IMR-90 (cell line): ENCODE data around the gene FSTL3. TPM values are rescaled to one million over a fixed set of nuclear protein-coding genes. Genes with fewer than 3 reads are reported as not detected.

Source experiments
- ATAC-seq: fragments of 200-7000 bp; cut with Tn5 transposase; 2 replicates; pipeline ENCODE4 v1.9.1; 2020; ENCODE audit warnings: low read depth, mild to moderate bottlenecking, moderate library complexity
- BruUV-seq: library from RNA; stranded (reverse); fragments of 400-500 nt; replicated peaks from 2 replicates; lab custom pipeline; 2021; lab: Mats Ljungman, UMichigan
- CTCF ChIA-PET: fragments of 300-600 bp; formaldehyde crosslinking; extraction: SDS; loops from one replicate; lab custom pipeline; 2021; ENCODE audit warnings: antibody characterized with exemption; lab: Yijun Ruan, JAX
- POLR2A ChIA-PET: fragments of 300-600 bp; sonication (Branson Sonifier 250); formaldehyde crosslinking; loops from one replicate; lab custom pipeline; 2022; ENCODE audit warnings: antibody characterized with exemption; ENCODE audit not compliant: unreplicated experiment; lab: Charles Lee
- DNase-seq: peaks from one replicate; pipeline ENCODE4 v3.0.0; 2013
- H2AFZ ChIP-seq: replicated peaks from 2 replicates; pipeline ENCODE3; 2013; ENCODE audit warnings: low read length, mild to moderate bottlenecking; ENCODE audit not compliant: poor library complexity
- H2AK5ac ChIP-seq: 2 replicates; pipeline ENCODE4 v1.6.1; 2013; ENCODE audit warnings: low read depth, low read length, inconsistent platforms
- H2AK9ac ChIP-seq: replicated peaks from 2 replicates; pipeline ENCODE3; 2013; ENCODE audit warnings: mild to moderate bottlenecking, low read depth, low read length, moderate library complexity; ENCODE audit not compliant: poor library complexity
- H2BK120ac ChIP-seq: 2 replicates; pipeline ENCODE4 v1.6.1; 2013; ENCODE audit warnings: low read depth, low read length, inconsistent platforms
- H2BK15ac ChIP-seq: 3 replicates; pipeline ENCODE4 v1.6.1; 2013; ENCODE audit warnings: low read depth, low read length, inconsistent platforms
- H2BK20ac ChIP-seq: 2 replicates; pipeline ENCODE4 v1.6.1; 2013; ENCODE audit warnings: low read depth, mild to moderate bottlenecking, inconsistent platforms, low read length, moderate library complexity
- H2BK5ac ChIP-seq: 2 replicates; pipeline ENCODE4 v1.6.1; 2013; ENCODE audit warnings: mild to moderate bottlenecking, low read depth, low read length, inconsistent platforms; ENCODE audit not compliant: poor library complexity, severe bottlenecking
- H3K14ac ChIP-seq: replicated peaks from 2 replicates; pipeline ENCODE4 v1.6.1; 2013; ENCODE audit warnings: low read depth, low read length, inconsistent platforms
- H3K18ac ChIP-seq: 2 replicates; pipeline ENCODE4 v1.6.1; 2013; ENCODE audit warnings: low read depth, low read length, control low read depth
- H3K23ac ChIP-seq: 2 replicates; pipeline ENCODE4 v1.6.1; 2013; ENCODE audit warnings: low read depth, low read length, inconsistent platforms
- H3K27ac ChIP-seq: 2 replicates; pipeline ENCODE4 v1.5.1; 2013; ENCODE audit warnings: mild to moderate bottlenecking, control low read depth, low read length; ENCODE audit not compliant: insufficient read depth
- H3K27me3 ChIP-seq: 2 replicates; pipeline ENCODE4 v1.6.1; 2013; ENCODE audit warnings: low read length; ENCODE audit not compliant: control insufficient read depth, insufficient read depth
- H3K36me3 ChIP-seq: 2 replicates; pipeline ENCODE4 v1.6.1; 2013; ENCODE audit warnings: low read length, mixed read lengths; ENCODE audit not compliant: control insufficient read depth, insufficient read depth
- H3K4ac ChIP-seq: 2 replicates; pipeline ENCODE4 v1.6.1; 2013; ENCODE audit warnings: low read depth, low read length, inconsistent platforms
- H3K4me1 ChIP-seq: 2 replicates; pipeline ENCODE4 v1.6.1; 2013; ENCODE audit warnings: low read length, mixed read lengths; ENCODE audit not compliant: control insufficient read depth, insufficient read depth
- H3K4me2 ChIP-seq: 2 replicates; pipeline ENCODE4 v1.6.1; 2013; ENCODE audit warnings: low read depth, mild to moderate bottlenecking, control low read depth, low read length, moderate library complexity
- H3K4me3 ChIP-seq: 2 replicates; pipeline ENCODE4 v1.5.1; 2013; ENCODE audit warnings: low read depth, mild to moderate bottlenecking, control low read depth, low read length, moderate library complexity; ENCODE audit not compliant: insufficient read depth
- H3K56ac ChIP-seq: 2 replicates; pipeline ENCODE4 v1.6.1; 2013; ENCODE audit warnings: low read length, inconsistent platforms; ENCODE audit not compliant: insufficient read depth; ENCODE audit errors: extremely low read depth
- H3K79me1 ChIP-seq, 2 experiments: 2 replicates each; pipeline ENCODE4 v1.6.1; 2013; ENCODE audit warnings: low read length in 2 of 2, inconsistent platforms in 1 of 2, low read depth in 1 of 2
- H3K9ac ChIP-seq: 2 replicates; pipeline ENCODE4 v1.6.1; 2013; ENCODE audit warnings: low read depth, low read length, control low read depth
- H3K9me1 ChIP-seq: 2 replicates; pipeline ENCODE4 v1.6.1; 2013; ENCODE audit warnings: low read length, inconsistent platforms; ENCODE audit not compliant: insufficient read depth
- H3K9me3 ChIP-seq: 2 replicates; pipeline ENCODE4 v1.6.1; 2013; ENCODE audit warnings: low read length; ENCODE audit not compliant: control insufficient read depth, insufficient read depth
- H4K20me1 ChIP-seq: 2 replicates; pipeline ENCODE4 v1.6.1; 2013; ENCODE audit warnings: low read length, inconsistent platforms; ENCODE audit not compliant: insufficient read depth
- H4K5ac ChIP-seq: 2 replicates; pipeline ENCODE4 v1.6.1; 2013; ENCODE audit warnings: mild to moderate bottlenecking, low read depth, low read length, control low read depth
- H4K8ac ChIP-seq, 2 experiments: 2 replicates each; pipeline ENCODE4 v1.6.1; 2013; ENCODE audit warnings: low read depth in 2 of 2, low read length in 2 of 2, control low read depth in 1 of 2, inconsistent platforms in 1 of 2
- H4K91ac ChIP-seq: 2 replicates; pipeline ENCODE4 v1.6.1; 2013; ENCODE audit warnings: low read depth, low read length, inconsistent platforms; ENCODE audit not compliant: insufficient read depth
- CHD1 ChIP-seq: IDR thresholded peaks from 2 replicates; pipeline ENCODE4 v1.6.1; 2012; ENCODE audit warnings: low read depth, low read length, improper control_type of control experiment
- ELK1 ChIP-seq: fragments of 150-350 bp; IDR thresholded peaks from 2 replicates; pipeline ENCODE4 v1.6.1; 2016; ENCODE audit warnings: low read depth, mild to moderate bottlenecking, low read length, moderate library complexity, borderline replicate concordance
- whole genome bisulfite sequencing, 2 experiments: methylation state at CpG; one replicate each; pipeline versions ENCODE4 v1.1.5 to v1.1.7; 2013; ENCODE audit warnings: missing lambda C conversion rate in 2 of 2; ENCODE audit not compliant: insufficient read length in 1 of 2; ENCODE audit errors: extremely low coverage in 2 of 2; 5-methylcytosine and 5-hydroxymethylcytosine counted together
- dilution Hi-C: fragments of 300-500 bp; cut with HindIII; formaldehyde crosslinking; loops from one replicate; pipeline ENCODE4 v1.14.3; 2018; ENCODE audit warnings: low sequenced_read_pairs; ENCODE audit not compliant: unreplicated experiment
- in situ Hi-C: fragments of 300-500 bp; cut with MboI; formaldehyde crosslinking; loops from 3 replicates; pipeline ENCODE4 v1.14.3; 2019; ENCODE audit warnings: low sequenced_read_pairs, inconsistent platforms, mixed read lengths
- intact Hi-C: fragments of 100-400 bp; cut with micrococcal nuclease; formaldehyde crosslinking; loops from 2 replicates; pipeline ENCODE4 v1.10.0; 2022
- polyA plus RNA-seq, 3 experiments: library from polyadenylated mRNA; depleted of rRNA; stranded (reverse); fragments of >200 nt; gene quantifications; 2 replicates each; pipeline ENCODE4 v1.2.3, GENCODE V29; 2012; ENCODE audit warnings: low replicate concordance in 1 of 3
- total RNA-seq: library from RNA; depleted of rRNA; stranded (reverse); fragments of >200 nt; gene quantifications from 2 replicates; pipeline ENCODE4 v1.2.3, GENCODE V29; 2012

Gene FSTL3
- total and polyA plus RNA-seq, 2 of the 4 experiments (the other 2 are of a cell fraction): 32.3 to 76.9 TPM

GRCh38 chr19:647566-648284 is 28.5 kb upstream of the FSTL3 start:
- H3K4me2 ChIP-seq: no peak overlapping the region
- POLR2A ChIA-PET: no interaction called here
- TF ChIP-seq ELK1 (no peak), CHD1 (no peak)
- no peak overlapping the region for H2BK5ac ChIP-seq
- H3K4me1 ChIP-seq: no peaks in the 10 kb centered on the region
- no peak overlapping the region for H2AK9ac ChIP-seq
- no peak overlapping the region for H4K8ac ChIP-seq
- H3K4ac ChIP-seq: no peak overlapping the region
- H2BK120ac ChIP-seq: no peak overlapping the region
- no peaks in the 10 kb centered on the region for H3K9me1 ChIP-seq
- H3K9me3 ChIP-seq: no peaks in the 10 kb centered on the region
- H3K23ac ChIP-seq: no peak overlapping the region
- H3K27me3 ChIP-seq: no peaks in the 10 kb centered on the region
- 96% methylated on average over 18 of the region's 52 CpGs; no CpG with 5 or more reads in 1 of the 2 experiments for WGBS, 2 experiments
- H3K27ac ChIP-seq: no peak overlapping the region
- H3K4me3 ChIP-seq: no peak overlapping the region
- H2BK20ac ChIP-seq: no peak overlapping the region
- CTCF ChIA-PET: no interaction called here
- H3K79me1 ChIP-seq: peaks cover 0 to 9% of the 10 kb centered on the region in 2 experiments; a peak in 2 of 4 replicates
- no peak overlapping the region for H2AFZ ChIP-seq
- H3K36me3 ChIP-seq: peaks cover 50% of the 10 kb centered on the region
- dilution Hi-C loops: no loop called here
- H3K18ac ChIP-seq: no peak overlapping the region
- H4K91ac ChIP-seq: no peak overlapping the region
- no peak overlapping the region for H2BK15ac ChIP-seq
- intact Hi-C loops: no loop called here
- in situ Hi-C loops: no loop called here
- H2AK5ac ChIP-seq: no peak overlapping the region
- H3K56ac ChIP-seq: no peak overlapping the region
- BruUV-seq: no TSS peak
- no peak overlapping the region for H4K5ac ChIP-seq
- H3K9ac ChIP-seq: no peak overlapping the region
- H3K14ac ChIP-seq: no peak overlapping the region
- H4K20me1 ChIP-seq: peaks cover 12% of the 10 kb centered on the region
- ATAC-seq (no peak), DNase-seq (no peak)
